Measurements from ENCODE around the gene DMC1. TPM values are rescaled to one million over a fixed set of nuclear protein-coding genes. Genes with fewer than 3 reads are reported as not detected.
"Not testable (repeated sequence)": the region's sequence is repeated elsewhere in the genome, so short reads cannot be mapped to it uniquely, and the experiment has no call there.

DMC1 gene
- total and polyA plus RNA-seq, 2 of the 4 experiments (the other 2 are of a cell fraction): 0.18 to 0.38 TPM

- CTCF ChIA-PET; H3K27me3 ChIP-seq (ENCODE audit: control insufficient read depth, insufficient read depth, low read length); H3K23ac ChIP-seq (ENCODE audit: low read depth, low read length); H4K91ac ChIP-seq (ENCODE audit: insufficient read depth, low read depth, low read length); POLR2A ChIA-PET (ENCODE audit: unreplicated experiment); H3K4ac ChIP-seq (ENCODE audit: low read depth, low read length); H3K36me3 ChIP-seq (ENCODE audit: control insufficient read depth, insufficient read depth, low read length); H3K18ac ChIP-seq (ENCODE audit: low read depth, low read length); H4K20me1 ChIP-seq (ENCODE audit: insufficient read depth, low read length); H3K56ac ChIP-seq (ENCODE audit: extremely low read depth, insufficient read depth, low read length); H2AFZ ChIP-seq (replicated peaks; ENCODE audit: low read length, poor library complexity); H3K27ac ChIP-seq (ENCODE audit: insufficient read depth, low read length); DNase-seq; H4K8ac ChIP-seq (ENCODE audit: low read depth in 2 of 2, low read length in 2 of 2); H3K9me1 ChIP-seq (ENCODE audit: insufficient read depth, low read length); H3K9me3 ChIP-seq (ENCODE audit: control insufficient read depth, insufficient read depth, low read length); H3K9ac ChIP-seq (ENCODE audit: low read depth, low read length); in situ Hi-C loops (cut with MboI; ENCODE audit: low sequenced_read_pairs); H3K4me2 ChIP-seq (ENCODE audit: low read depth, low read length); H2BK15ac ChIP-seq (ENCODE audit: low read depth, low read length); H3K4me1 ChIP-seq (ENCODE audit: control insufficient read depth, insufficient read depth, low read length); dilution Hi-C loops (cut with HindIII; ENCODE audit: low sequenced_read_pairs, unreplicated experiment); H3K79me1 ChIP-seq (ENCODE audit: low read depth in 1 of 2, low read length in 2 of 2); H3K4me3 ChIP-seq (ENCODE audit: insufficient read depth, low read depth, low read length); BruUV-seq (replicated peaks); H2AK5ac ChIP-seq (ENCODE audit: low read depth, low read length); H3K14ac ChIP-seq (replicated peaks; ENCODE audit: low read depth, low read length); ATAC-seq (ENCODE audit: low read depth); intact Hi-C loops (cut with micrococcal nuclease); H2BK120ac ChIP-seq (ENCODE audit: low read depth, low read length); H2BK5ac ChIP-seq (ENCODE audit: low read depth, low read length, poor library complexity, severe bottlenecking); H4K5ac ChIP-seq (ENCODE audit: low read depth, low read length); H2BK20ac ChIP-seq (ENCODE audit: low read depth, low read length): not testable (repeated sequence)
- no CpG with 5 or more reads among the region's 3 CpGs for WGBS, 2 experiments (ENCODE audit: extremely low coverage in 2 of 2, insufficient read length in 1 of 2)
- peak overlapping the region; percentile 13 for H2AK9ac ChIP-seq (replicated peaks; ENCODE audit: low read depth, low read length, poor library complexity)
These were observed 12.9 kb upstream of the DMC1 start for GRCh38 chr22:38582923-38583322.
